GM12878 (cell line): ENCODE results near the gene CAPS.

Source experiments
- CEBPB ChIP-seq, 2 experiments: fragments of 150-350 bp in 1 of 2; IDR thresholded peaks; 2 replicates each; pipeline ENCODE4 v1.6.1; 2012 to 2014; ENCODE audit warnings: low read depth in 2 of 2, low read length in 2 of 2, borderline replicate concordance in 1 of 2, inconsistent platforms in 1 of 2
- CTCF ChIP-seq, 3 experiments: IDR thresholded peaks in 2 of 3; conservative IDR thresholded peaks in 1 of 3; 2 replicates each; pipeline ENCODE4 v1.5.1; 2011; ENCODE audit warnings: low read depth in 3 of 3, low read length in 3 of 3, mild to moderate bottlenecking in 3 of 3, control low read depth in 2 of 3, moderate library complexity in 2 of 3, inconsistent platforms in 1 of 3, mixed read lengths in 1 of 3; ENCODE audit not compliant: control insufficient read depth in 2 of 3, insufficient read depth in 1 of 3; ENCODE audit errors: extremely low read depth in 1 of 3
- EGR1 ChIP-seq, 2 experiments: IDR thresholded peaks; 1 replicate in 1 of 2; 2 replicates in 1 of 2; pipeline ENCODE4 v1.6.1; 2011 to 2012; ENCODE audit warnings: low read depth in 2 of 2, low read length in 2 of 2, borderline replicate concordance in 1 of 2, mild to moderate bottlenecking in 1 of 2, moderate library complexity in 1 of 2
- ELK1 ChIP-seq: IDR thresholded peaks from 2 replicates; pipeline ENCODE4 v1.6.1; 2012; ENCODE audit warnings: low read depth, low read length, improper control_type of control experiment
- EZH2 ChIP-seq: IDR thresholded peaks from 2 replicates; pipeline ENCODE4 v1.6.1; 2012; ENCODE audit warnings: low read depth, mild to moderate bottlenecking, control low read depth, inconsistent platforms, low read length, borderline replicate concordance; ENCODE audit not compliant: control insufficient read depth
- NBN ChIP-seq: fragments of 450-650 bp; IDR thresholded peaks from 2 replicates; pipeline ENCODE4 v1.6.1; 2016
- RFX5 ChIP-seq: IDR thresholded peaks from 2 replicates; pipeline ENCODE4 v1.6.1; 2011; ENCODE audit warnings: low read depth, low read length, improper control_type of control experiment
- TAF1 ChIP-seq: IDR thresholded peaks from 2 replicates; pipeline ENCODE4 v1.6.1; 2011; ENCODE audit warnings: mild to moderate bottlenecking, low read depth, low read length, borderline replicate concordance
- USF2 ChIP-seq: IDR thresholded peaks from 2 replicates; pipeline ENCODE4 v1.6.1; 2011; ENCODE audit warnings: low read depth, low read length, improper control_type of control experiment, borderline replicate concordance
- YBX1 ChIP-seq: fragments of 450-650 bp; IDR thresholded peaks from 2 replicates; pipeline ENCODE4 v1.6.1; 2016; ENCODE audit warnings: antibody characterized with exemption
- YY1 ChIP-seq: IDR thresholded peaks from 2 replicates; pipeline ENCODE4 v1.6.1; 2011; ENCODE audit warnings: low read depth, mild to moderate bottlenecking, low read length
- ZNF24 ChIP-seq: fragments of 450-650 bp; IDR thresholded peaks from 2 replicates; pipeline ENCODE4 v1.6.1; 2017; ENCODE audit warnings: antibody characterized with exemption, mild to moderate bottlenecking
- ZNF274 ChIP-seq: IDR thresholded peaks from one replicate; pipeline ENCODE4 v1.8.0; 2011; ENCODE audit not compliant: insufficient read length, insufficient read depth

- TF ChIP-seq TAF1, result no peak
- no peak for TF ChIP-seq ELK1
- no peak for TF ChIP-seq EZH2
- TF ChIP-seq ZNF24, result no peak
- TF ChIP-seq NBN, result no peak
- TF ChIP-seq RFX5, result no peak
- TF ChIP-seq USF2, result no peak
- no peak for TF ChIP-seq CTCF (IDR thresholded peaks at IDR 0.05 in 2 of 3, conservative IDR thresholded peaks at IDR 0.05 in 1 of 3; ENCODE audit: control insufficient read depth in 2 of 3, extremely low read depth in 1 of 3, insufficient read depth in 1 of 3, low read depth in 3 of 3, low read length in 3 of 3)
- no peak for TF ChIP-seq YBX1
- no peak for TF ChIP-seq EGR1 (IDR thresholded peaks at IDR 0.05; ENCODE audit: borderline replicate concordance in 1 of 2, low read depth in 2 of 2, low read length in 2 of 2)
- no peak for TF ChIP-seq CEBPB (IDR thresholded peaks at IDR 0.05; ENCODE audit: borderline replicate concordance in 1 of 2, low read depth in 2 of 2, low read length in 2 of 2)
- TF ChIP-seq ZNF274, result no peak
- TF ChIP-seq YY1, result no peak
Observed at GRCh38 chr19:5947435-5947834, 33.4 kb downstream of the CAPS start.
